Neutrophil (primary cell): ENCODE results near the gene GPR158.

Experiments
- H3K27ac ChIP-seq: fragments of 200-600 bp; sonication (generic); 2 replicates; pipeline ENCODE4 v1.5.1; 2016; ENCODE audit warnings: mild to moderate bottlenecking, moderate library complexity
- H3K27me3 ChIP-seq: fragments of 200-600 bp; sonication (generic); 2 replicates; pipeline ENCODE4 v1.6.0; 2016; ENCODE audit warnings: mild to moderate bottlenecking
- H3K36me3 ChIP-seq: fragments of 200-600 bp; sonication (generic); 2 replicates; pipeline ENCODE4 v1.5.1; 2017
- H3K4me1 ChIP-seq, 2 experiments: fragments of 200-600 bp in 1 of 2; sonication (generic) in 1 of 2; 1 replicate in 1 of 2; 2 replicates in 1 of 2; pipeline versions ENCODE4 v1.5.1 to v1.6.1; 2013 to 2016; ENCODE audit warnings: low read depth in 1 of 2, low read length in 1 of 2, mild to moderate bottlenecking in 1 of 2, moderate library complexity in 1 of 2; ENCODE audit not compliant: control insufficient read depth in 1 of 2, insufficient read depth in 1 of 2
- H3K4me3 ChIP-seq, 2 experiments: fragments of 200-600 bp in 1 of 2; sonication (generic) in 1 of 2; 1 replicate in 1 of 2; 2 replicates in 1 of 2; pipeline ENCODE4 v1.5.1; 2013 to 2016; ENCODE audit warnings: low read depth in 1 of 2, low read length in 1 of 2, mild to moderate bottlenecking in 1 of 2, moderate library complexity in 1 of 2
- H3K9me3 ChIP-seq: fragments of 200-600 bp; sonication (generic); 2 replicates; pipeline ENCODE4 v1.5.1; 2016
- CTCF ChIP-seq: fragments of 200-600 bp; sonication (generic); IDR thresholded peaks from 2 replicates; pipeline ENCODE4 v1.5.1; 2016; ENCODE audit warnings: antibody characterized with exemption

GPR158 gene

GRCh38 chr10:25263931-25264330 is 89.1 kb downstream of the GPR158 start:
- Histone ChIP-seq H3K4me1 (no peaks in the 10 kb centered on the region), H3K27ac (no peak overlapping the region), H3K9me3 (no peaks in the 10 kb centered on the region), H3K4me3 (no peak overlapping the region), H3K27me3 (no peaks in the 10 kb centered on the region), H3K36me3 (no peaks in the 10 kb centered on the region)
- TF ChIP-seq CTCF, result no peak

GRCh38 chr10:25278180-25278579 is 103.4 kb downstream of the GPR158 start:
- Histone ChIP-seq H3K27me3 (no peaks in the 10 kb centered on the region), H3K36me3 (no peaks in the 10 kb centered on the region), H3K27ac (no peak overlapping the region), H3K4me1 (no peaks in the 10 kb centered on the region), H3K9me3 (no peaks in the 10 kb centered on the region), H3K4me3 (no peak overlapping the region)
- TF ChIP-seq CTCF, result no peak

- Histone ChIP-seq H3K4me3 (no peak overlapping the region), H3K9me3 (no peaks in the 10 kb centered on the region), H3K4me1 (no peaks in the 10 kb centered on the region), H3K27ac (no peak overlapping the region), H3K27me3 (no peaks in the 10 kb centered on the region), H3K36me3 (no peaks in the 10 kb centered on the region)
- TF ChIP-seq CTCF, result no peak
Observed at GRCh38 chr10:25280076-25280475, 105.3 kb downstream of the GPR158 start.

GRCh38 chr10:25280573-25280972 is 105.8 kb downstream of the GPR158 start:
- TF ChIP-seq CTCF, result no peak
- no peaks in the 10 kb centered on the region for H3K27me3 ChIP-seq
- H3K9me3 ChIP-seq, result no peaks in the 10 kb centered on the region
- H3K4me3 ChIP-seq, result no peak overlapping the region
- no peaks in the 10 kb centered on the region for H3K36me3 ChIP-seq
- H3K27ac ChIP-seq, result no peak overlapping the region
- H3K4me1 ChIP-seq, result no peaks in the 10 kb centered on the region

GRCh38 chr10:25285809-25286208 is 111.0 kb downstream of the GPR158 start:
- H3K9me3 ChIP-seq, result no peaks in the 10 kb centered on the region
- no peaks in the 10 kb centered on the region for H3K27me3 ChIP-seq
- no peak overlapping the region for H3K27ac ChIP-seq
- no peak overlapping the region for H3K4me3 ChIP-seq
- no peaks in the 10 kb centered on the region for H3K36me3 ChIP-seq
- no peak for TF ChIP-seq CTCF
- H3K4me1 ChIP-seq, result no peaks in the 10 kb centered on the region

- H3K4me1 ChIP-seq, result no peaks in the 10 kb centered on the region
- TF ChIP-seq CTCF, result no peak
- H3K27ac ChIP-seq, result no peak overlapping the region
- H3K4me3 ChIP-seq, result no peak overlapping the region
- no peaks in the 10 kb centered on the region for H3K9me3 ChIP-seq
- no peaks in the 10 kb centered on the region for H3K36me3 ChIP-seq
- H3K27me3 ChIP-seq, result no peaks in the 10 kb centered on the region
Observed at GRCh38 chr10:25288181-25288580, 113.4 kb downstream of the GPR158 start.
